K562 (cell line): ENCODE data around the gene NR1H3. TPM values are rescaled to one million over a fixed set of nuclear protein-coding genes. Genes with fewer than 3 reads are reported as not detected.

Experiments used
- ATAC-seq: fragments of 200-7000 bp; cut with Tn5 transposase; 3 replicates; pipeline ENCODE4 v1.9.1; 2020; ENCODE audit warnings: moderate library complexity
- BruUV-seq: library from RNA; stranded (reverse); fragments of 400-500 nt; replicated peaks from 2 replicates; lab custom pipeline; 2021; lab: Mats Ljungman, UMichigan
- CTCF ChIA-PET: fragments of 300-600 bp; formaldehyde crosslinking; extraction: SDS; loops from one replicate; lab custom pipeline; 2021; ENCODE audit warnings: low intra/inter-chr PET ratio; lab: Yijun Ruan, JAX
- POLR2A ChIA-PET: fragments of 300-600, 350-650 bp; sonication (Branson Sonifier 250); formaldehyde crosslinking; extraction: SDS; loops from one replicate; lab custom pipeline; 2021; ENCODE audit warnings: antibody characterized with exemption, inconsistent platforms; lab: Yijun Ruan, JAX
- DNase-seq, 4 experiments: peaks; one replicate each; pipeline versions ENCODE4 v3.0.0 to v3.0.0-alpha.2; 2011 to 2018; ENCODE audit warnings: low spot score in 3 of 4, mixed read lengths in 3 of 4; ENCODE audit errors: extremely low read depth in 1 of 4
- FAIRE-seq: peaks from 2 replicates; lab custom pipeline; 2011; peaks lifted over from hg19 to GRCh38; lab: Jason Lieb, UNC
- H2AFZ ChIP-seq: 2 replicates; pipeline ENCODE4 v1.6.0; 2011; ENCODE audit warnings: low read depth, low read length, control low read depth, inconsistent platforms
- H3K27ac ChIP-seq: fragments of 200-600 bp; 3 replicates; pipeline ENCODE4 v1.8.0; 2011; ENCODE audit warnings: low read depth, mild to moderate bottlenecking, control low read depth, inconsistent platforms, low read length, moderate library complexity, mixed read lengths; ENCODE audit errors: extremely low read depth
- H3K27me3 ChIP-seq, 2 experiments: fragments of 300-600 bp in 1 of 2; 2 replicates in 1 of 2; 3 replicates in 1 of 2; pipeline versions ENCODE4 v1.6.0 to v1.8.0; 2011; ENCODE audit warnings: inconsistent platforms in 2 of 2, low read length in 2 of 2, mild to moderate bottlenecking in 1 of 2, mixed read lengths in 1 of 2, moderate library complexity in 1 of 2; ENCODE audit not compliant: control insufficient read depth in 2 of 2, insufficient read depth in 2 of 2
- H3K36me3 ChIP-seq: fragments of 300-600 bp; 3 replicates; pipeline ENCODE4 v1.8.0; 2011; ENCODE audit warnings: mild to moderate bottlenecking, low read length, inconsistent platforms; ENCODE audit not compliant: control insufficient read depth, insufficient read depth
- H3K4me1 ChIP-seq, 2 experiments: fragments of 200-600 bp in 1 of 2; replicated peaks in 1 of 2; 2 replicates in 1 of 2; 3 replicates in 1 of 2; pipeline versions ENCODE4 v1.5.1 to v1.8.0; 2011; ENCODE audit warnings: inconsistent platforms in 2 of 2, low read length in 2 of 2, mild to moderate bottlenecking in 1 of 2, mixed read lengths in 1 of 2, moderate library complexity in 1 of 2; ENCODE audit not compliant: control insufficient read depth in 2 of 2, insufficient read depth in 2 of 2
- H3K4me2 ChIP-seq: 2 replicates; pipeline ENCODE4 v1.6.1; 2011; ENCODE audit warnings: low read length, control low read depth, inconsistent platforms, mixed read lengths; ENCODE audit not compliant: insufficient read depth
- H3K4me3 ChIP-seq: fragments of 200-600 bp; sonication (generic), shearing (Covaris generic); 2 replicates; pipeline ENCODE4 v1.5.1; 2016; ENCODE audit warnings: control low read depth, inconsistent platforms
- H3K79me2 ChIP-seq: fragments of 200-600 bp; 3 replicates; pipeline ENCODE4 v1.8.0; 2011; ENCODE audit warnings: low read length, inconsistent platforms; ENCODE audit not compliant: control insufficient read depth, insufficient read depth
- H3K9ac ChIP-seq, 2 experiments: 2 replicates each; pipeline versions ENCODE4 v1.6.0 to v1.6.1; 2011; ENCODE audit warnings: low read depth in 2 of 2, low read length in 2 of 2, control low read depth in 1 of 2, inconsistent platforms in 1 of 2, mild to moderate bottlenecking in 1 of 2, mixed read lengths in 1 of 2; ENCODE audit not compliant: insufficient read depth in 1 of 2
- H3K9me1 ChIP-seq: one replicate; pipeline ENCODE4 v1.6.0; 2011; ENCODE audit warnings: inconsistent platforms, mild to moderate bottlenecking, low read length, moderate library complexity; ENCODE audit not compliant: control insufficient read depth, insufficient read depth
- H3K9me3 ChIP-seq: replicated peaks from 2 replicates; pipeline ENCODE4 v1.5.1; 2011; ENCODE audit warnings: low read depth, low read length, inconsistent platforms; ENCODE audit not compliant: control insufficient read depth, insufficient read depth
- H4K20me1 ChIP-seq: replicated peaks from 2 replicates; pipeline ENCODE4 v1.6.1; 2011; ENCODE audit warnings: low read length, inconsistent platforms, mixed read lengths; ENCODE audit not compliant: control insufficient read depth, insufficient read depth
- COPS2 ChIP-seq: fragments of 450-650 bp; conservative IDR thresholded peaks from 2 replicates; pipeline ENCODE4 v1.6.1; 2016; ENCODE audit warnings: mild to moderate bottlenecking, moderate library complexity
- ELF1 ChIP-seq: fragments of 200-800 bp; sonication (Bioruptor generic); IDR thresholded peaks from 2 replicates; pipeline ENCODE4 v1.6.1; 2016; ENCODE audit warnings: missing genetic modification characterization, missing compliant biosample characterization
- KLF16 ChIP-seq: IDR thresholded peaks from 2 replicates; pipeline ENCODE4 v1.6.1; 2016; ENCODE audit warnings: antibody characterized with exemption
- REST ChIP-seq, 2 experiments: fragments of 450-650 bp; formaldehyde crosslinking in 1 of 2; IDR thresholded peaks; 2 replicates each; pipeline versions ENCODE4 v1.4.0 to v1.6.1; 2014 to 2020; ENCODE audit warnings: mild to moderate bottlenecking in 2 of 2, borderline replicate concordance in 1 of 2, low read depth in 1 of 2
- SMAD3 ChIP-seq: fragments of 450-650 bp; formaldehyde crosslinking; conservative IDR thresholded peaks from 2 replicates; pipeline ENCODE4 v1.4.0; 2020; ENCODE audit warnings: mild to moderate bottlenecking
- SMC3 ChIP-seq: conservative IDR thresholded peaks from 2 replicates; pipeline ENCODE4 v1.6.1; 2011; ENCODE audit warnings: low read depth, low read length, improper control_type of control experiment; ENCODE audit not compliant: insufficient read depth
- SNIP1 ChIP-seq: fragments of 450-650 bp; IDR thresholded peaks from 2 replicates; pipeline ENCODE4 v1.7.1; 2017; ENCODE audit warnings: low read depth, mild to moderate bottlenecking
- STAT5A ChIP-seq: IDR thresholded peaks from 2 replicates; pipeline ENCODE4 v1.6.1; 2012; ENCODE audit warnings: low read length, inconsistent platforms, borderline replicate concordance
- WGBS: fragments of 100-300 bp; shearing (Covaris generic); methylation state at CpG from one replicate; pipeline ENCODE4 v1.1.6; 2016; ENCODE audit warnings: low coverage, mixed read lengths; ENCODE audit not compliant: insufficient coverage; ENCODE audit errors: missing lambda C conversion rate; 5-methylcytosine and 5-hydroxymethylcytosine counted together
- in situ Hi-C: fragments of 300-500 bp; cut with MboI; formaldehyde crosslinking; loops from 4 replicates; pipeline ENCODE4 v1.15.0; 2018; ENCODE audit warnings: inconsistent platforms, mixed read lengths
- intact Hi-C: fragments of 100-400 bp; cut with micrococcal nuclease; formaldehyde crosslinking; loops from 2 replicates; pipeline ENCODE4 v1.14.2; 2022
- polyA plus RNA-seq, 8 experiments: library from polyadenylated mRNA; depleted of rRNA in 4 of 8; stranded (reverse) in 5 of 8; unstranded in 3 of 8; fragments of >200 nt; fragmentation: Nextera tagmentation in 2 of 8; fragmentation: Illumina TruSeq in 1 of 8; extraction: Ambion mirVana in 2 of 8; extraction: Trizol in 1 of 8; gene quantifications; 2 replicates each; pipeline versions ENCODE4 v1.2.1 to v1.2.3, GENCODE V29; 2011 to 2014; ENCODE audit warnings: inconsistent platforms in 1 of 8, missing spikeins in 1 of 8
- total RNA-seq, 7 experiments: library from RNA; depleted of rRNA in 6 of 7; stranded (reverse); fragments of >200 nt in 6 of 7; fragmentation: Illumina TruSeq in 2 of 7; extraction: Trizol in 2 of 7; gene quantifications; 2 replicates each; pipeline versions ENCODE4 v1.2.1 to v1.2.3, GENCODE V29; 2011 to 2021; ENCODE audit warnings: low replicate concordance in 1 of 7
- TF ChIP-seq, protein P1 (sequence below): sonication (generic); formaldehyde crosslinking; IDR thresholded peaks from 2 replicates; pipeline ENCODE4 v1.9.0; 2022; ENCODE audit warnings: mild to moderate bottlenecking, missing genetic modification reagents
- TF ChIP-seq, protein P2 (sequence below): fragments of 200-800 bp; sonication (Bioruptor generic); IDR thresholded peaks from 2 replicates; pipeline ENCODE4 v1.6.1; 2017; ENCODE audit warnings: missing genetic modification characterization, missing compliant biosample characterization

NR1H3 gene
- total and polyA plus RNA-seq, 9 of the 15 experiments (the other 6 are each of a cell fraction or from before 2014, with no cell fraction given), result 8.2 to 26.0 (median 11.9) TPM

DNA sequence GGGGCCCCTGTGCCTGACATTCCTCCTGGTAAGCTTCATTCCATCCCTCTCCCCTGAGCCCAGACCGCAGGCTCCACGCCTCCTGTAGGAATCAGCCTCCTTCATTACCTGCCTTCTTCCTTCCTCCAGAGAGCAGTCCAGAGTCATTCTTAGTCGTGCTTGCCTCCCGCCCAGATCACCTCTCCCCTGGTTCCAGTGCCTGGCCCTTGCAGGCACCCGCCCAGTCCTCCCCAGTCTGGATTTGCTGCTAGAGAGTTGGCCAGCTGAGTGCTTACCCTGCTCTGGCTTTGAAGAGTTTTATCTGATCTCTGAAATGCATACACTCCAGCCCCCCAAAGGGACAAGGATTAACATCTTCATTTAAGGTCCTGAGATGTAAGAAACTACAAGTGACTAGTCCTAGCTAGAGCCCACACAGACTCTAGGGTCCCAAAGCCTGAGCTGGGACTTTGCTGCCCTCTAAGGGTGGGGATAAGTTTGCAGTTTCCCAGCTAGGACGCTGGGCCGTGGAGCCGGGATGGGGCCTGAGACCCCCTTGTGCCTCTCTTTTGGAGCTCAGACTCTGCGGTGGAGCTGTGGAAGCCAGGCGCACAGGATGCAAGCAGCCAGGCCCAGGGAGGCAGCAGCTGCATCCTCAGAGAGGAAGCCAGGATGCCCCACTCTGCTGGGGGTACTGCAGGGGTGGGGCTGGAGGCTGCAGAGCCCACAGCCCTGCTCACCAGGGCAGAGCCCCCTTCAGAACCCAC lies 1.6 kb downstream of the NR1H3 start:
- ChIA-PET POLR2A (interaction anchor here (0.6 to 3.9 kb wide), 8 partner anchors 9 to 91 kb away, joined by 3 to 31 read pairs (median 6); partner anchors contain the start of gene ACP2), CTCF (interaction anchor here (0.6 to 3.6 kb wide), 3 partner anchors 91 to 99 kb away, joined by 3 to 46 read pairs (median 4); no protein-coding TSS in a partner anchor)
- H2AFZ ChIP-seq, result no peak overlapping the region
- H3K4me3 ChIP-seq, result no peak overlapping the region
- H3K27me3 ChIP-seq, result no peaks in the 10 kb centered on the region
- in situ Hi-C loops, result no loop called here
- BruUV-seq, result no TSS peak
- peaks cover 45 to 46% of the 10 kb centered on the region in 2 experiments for H3K4me1 ChIP-seq
- ATAC-seq (peak; percentile 82), FAIRE-seq (peak; percentile 81), DNase-seq (peak in 2 of 4 experiments; percentile 67 to 68)
- 59% methylated on average over 8 of the region's 10 CpGs for WGBS
- H3K27ac ChIP-seq, result no peak overlapping the region
- H3K9ac ChIP-seq, result peak overlapping the region in 1 of 2 experiments; percentile 85; a peak in 2 of 4 replicates
- H3K36me3 ChIP-seq, result no peaks in the 10 kb centered on the region
- H4K20me1 ChIP-seq, result no peaks in the 10 kb centered on the region
- H3K4me2 ChIP-seq, result no peak overlapping the region
- intact Hi-C loops, result loop anchor here (2.0 kb wide), 1 partner anchor 83 kb away; the partner anchor contains the start of gene ARFGAP2
- no peaks in the 10 kb centered on the region for H3K9me3 ChIP-seq
- no peaks in the 10 kb centered on the region for H3K9me1 ChIP-seq
- H3K79me2 ChIP-seq, result no peaks in the 10 kb centered on the region
- TF ChIP-seq COPS2 (no peak), SMAD3 (no peak), REST (IDR thresholded peaks at IDR 0.05; ENCODE audit: borderline replicate concordance) (peak; percentile 48; the same call in 1 of the 2 replicates), REST (CRISPR knock-in tag; IDR thresholded peaks at IDR 0.05; ENCODE audit: low read depth) (no peak), STAT5A (no peak), SNIP1 (no peak), ELF1 (tag) (no peak), KLF16 (0 out of 2 replicates have a peak, but pooled peaks have one; percentile 38), SMC3 (0 out of 2 replicates have a peak, but pooled peaks have one; percentile 10)
- TF ChIP-seq, protein P1, sequence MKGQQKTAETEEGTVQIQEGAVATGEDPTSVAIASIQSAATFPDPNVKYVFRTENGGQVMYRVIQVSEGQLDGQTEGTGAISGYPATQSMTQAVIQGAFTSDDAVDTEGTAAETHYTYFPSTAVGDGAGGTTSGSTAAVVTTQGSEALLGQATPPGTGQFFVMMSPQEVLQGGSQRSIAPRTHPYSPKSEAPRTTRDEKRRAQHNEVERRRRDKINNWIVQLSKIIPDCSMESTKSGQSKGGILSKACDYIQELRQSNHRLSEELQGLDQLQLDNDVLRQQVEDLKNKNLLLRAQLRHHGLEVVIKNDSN (CRISPR knock-in tag), result no peak
- TF ChIP-seq, protein P2, sequence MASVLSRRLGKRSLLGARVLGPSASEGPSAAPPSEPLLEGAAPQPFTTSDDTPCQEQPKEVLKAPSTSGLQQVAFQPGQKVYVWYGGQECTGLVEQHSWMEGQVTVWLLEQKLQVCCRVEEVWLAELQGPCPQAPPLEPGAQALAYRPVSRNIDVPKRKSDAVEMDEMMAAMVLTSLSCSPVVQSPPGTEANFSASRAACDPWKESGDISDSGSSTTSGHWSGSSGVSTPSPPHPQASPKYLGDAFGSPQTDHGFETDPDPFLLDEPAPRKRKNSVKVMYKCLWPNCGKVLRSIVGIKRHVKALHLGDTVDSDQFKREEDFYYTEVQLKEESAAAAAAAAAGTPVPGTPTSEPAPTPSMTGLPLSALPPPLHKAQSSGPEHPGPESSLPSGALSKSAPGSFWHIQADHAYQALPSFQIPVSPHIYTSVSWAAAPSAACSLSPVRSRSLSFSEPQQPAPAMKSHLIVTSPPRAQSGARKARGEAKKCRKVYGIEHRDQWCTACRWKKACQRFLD (CRISPR knock-in tag), result no peak
